GM21529 (cell line): ENCODE data around the gene PLAC8.
"Not testable (repeated sequence)": the region's sequence is repeated elsewhere in the genome, so short reads cannot be mapped to it uniquely, and the experiment has no call there.

Experiments
- ATAC-seq: cut with Tn5 transposase; IDR thresholded peaks from one replicate; pipeline ENCODE4 v1.9.1; 2021; ENCODE audit not compliant: unreplicated experiment

The PLAC8 gene

GRCh38 chr4:83074086-83074704, 40.3 kb downstream of the PLAC8 start:
- ATAC-seq = peak; percentile 89

- no peak for ATAC-seq
These were observed 43.4 kb downstream of the PLAC8 start for GRCh38 chr4:83071116-83071515.

GRCh38 chr4:83067058-83067639, 47.4 kb downstream of the PLAC8 start:
- no peak for ATAC-seq

GRCh38 chr4:83065266-83065665, 49.3 kb downstream of the PLAC8 start:
- no peak for ATAC-seq

GRCh38 chr4:83062739-83063138, 51.8 kb downstream of the PLAC8 start:
- ATAC-seq = no peak

- ATAC-seq = no peak
These were observed 59.6 kb downstream of the PLAC8 start for GRCh38 chr4:83054928-83055327.

GRCh38 chr4:83048781-83049180, 65.7 kb downstream of the PLAC8 start:
- not testable (repeated sequence) for ATAC-seq

- no peak for ATAC-seq
These were observed 67.6 kb downstream of the PLAC8 start for GRCh38 chr4:83046693-83047473.

- ATAC-seq = no peak
These were observed 70.6 kb downstream of the PLAC8 start for GRCh38 chr4:83043801-83044407.

- not testable (repeated sequence) for ATAC-seq
These were observed 71.4 kb downstream of the PLAC8 start for GRCh38 chr4:83043157-83043556.

GRCh38 chr4:83040269-83040668, 74.3 kb downstream of the PLAC8 start:
- no peak for ATAC-seq
